GM12872 (cell line): ENCODE measurements around the gene HHIPL1.

Experiments used
- TF ChIP-seq, protein P1 (sequence below): IDR thresholded peaks from 3 replicates; pipeline ENCODE4 v1.5.1; 2011; ENCODE audit warnings: low read depth, mild to moderate bottlenecking, low read length, moderate library complexity; ENCODE audit not compliant: insufficient read depth

HHIPL1 gene

DNA sequence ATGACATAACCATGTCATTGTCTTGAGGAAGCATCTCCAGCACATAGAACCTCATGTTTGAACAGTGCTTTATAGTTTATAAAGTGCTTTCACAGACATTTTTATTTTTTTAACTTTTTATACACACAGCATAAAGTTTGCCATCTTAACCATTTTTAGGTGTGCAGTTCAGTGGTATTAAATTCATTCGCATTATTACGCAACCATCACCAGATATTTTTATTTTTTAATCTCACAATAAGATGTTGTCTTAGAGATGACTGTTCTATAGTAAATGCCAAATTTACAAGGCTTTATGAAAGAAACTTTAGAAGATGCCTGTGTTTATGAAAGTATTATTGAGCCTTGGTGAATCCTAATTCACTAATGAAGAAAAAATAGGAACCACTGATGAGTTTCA lies 59.1 kb downstream of the HHIPL1 start:
- TF ChIP-seq, protein P1, sequence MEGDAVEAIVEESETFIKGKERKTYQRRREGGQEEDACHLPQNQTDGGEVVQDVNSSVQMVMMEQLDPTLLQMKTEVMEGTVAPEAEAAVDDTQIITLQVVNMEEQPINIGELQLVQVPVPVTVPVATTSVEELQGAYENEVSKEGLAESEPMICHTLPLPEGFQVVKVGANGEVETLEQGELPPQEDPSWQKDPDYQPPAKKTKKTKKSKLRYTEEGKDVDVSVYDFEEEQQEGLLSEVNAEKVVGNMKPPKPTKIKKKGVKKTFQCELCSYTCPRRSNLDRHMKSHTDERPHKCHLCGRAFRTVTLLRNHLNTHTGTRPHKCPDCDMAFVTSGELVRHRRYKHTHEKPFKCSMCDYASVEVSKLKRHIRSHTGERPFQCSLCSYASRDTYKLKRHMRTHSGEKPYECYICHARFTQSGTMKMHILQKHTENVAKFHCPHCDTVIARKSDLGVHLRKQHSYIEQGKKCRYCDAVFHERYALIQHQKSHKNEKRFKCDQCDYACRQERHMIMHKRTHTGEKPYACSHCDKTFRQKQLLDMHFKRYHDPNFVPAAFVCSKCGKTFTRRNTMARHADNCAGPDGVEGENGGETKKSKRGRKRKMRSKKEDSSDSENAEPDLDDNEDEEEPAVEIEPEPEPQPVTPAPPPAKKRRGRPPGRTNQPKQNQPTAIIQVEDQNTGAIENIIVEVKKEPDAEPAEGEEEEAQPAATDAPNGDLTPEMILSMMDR: no peak

DNA sequence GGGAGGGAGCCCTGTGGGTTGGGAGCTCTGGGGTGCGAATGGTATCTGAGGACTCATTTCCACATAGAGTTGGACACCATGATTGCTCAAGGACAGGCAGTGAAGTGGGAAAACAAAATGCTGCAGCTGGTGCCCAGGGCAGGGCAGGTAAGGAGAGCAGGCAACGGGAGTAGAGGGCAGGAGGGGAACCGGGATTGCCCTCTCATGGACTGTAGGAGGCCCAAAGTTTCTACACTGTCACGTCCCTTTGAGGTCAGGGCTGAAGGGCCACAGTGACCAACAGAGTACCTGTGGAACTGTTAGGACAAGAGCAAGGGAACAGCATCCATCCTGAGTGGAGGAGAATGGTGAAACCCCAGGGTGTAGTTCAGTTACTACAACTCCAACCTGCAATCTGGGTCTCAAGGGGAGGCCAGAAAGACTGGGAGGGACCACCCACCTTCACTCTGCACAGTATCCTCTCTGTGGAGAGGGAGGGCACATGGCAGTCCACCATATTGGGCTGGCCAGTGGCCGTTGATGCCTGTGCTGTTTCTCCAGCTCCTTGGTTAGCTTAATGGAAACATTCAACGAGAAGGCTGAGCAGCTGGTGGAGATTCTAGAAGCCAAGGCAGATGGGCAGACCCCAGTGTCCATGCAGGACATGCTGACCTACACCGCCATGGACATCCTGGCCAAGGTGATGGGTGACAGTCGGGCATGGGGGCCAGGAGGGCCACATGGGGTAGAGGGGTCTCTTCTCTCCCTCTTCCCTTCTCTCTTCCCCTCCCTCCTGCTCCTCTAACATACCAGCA lies 61.4 kb downstream of the HHIPL1 start:
- TF ChIP-seq, protein P1: no peak

DNA sequence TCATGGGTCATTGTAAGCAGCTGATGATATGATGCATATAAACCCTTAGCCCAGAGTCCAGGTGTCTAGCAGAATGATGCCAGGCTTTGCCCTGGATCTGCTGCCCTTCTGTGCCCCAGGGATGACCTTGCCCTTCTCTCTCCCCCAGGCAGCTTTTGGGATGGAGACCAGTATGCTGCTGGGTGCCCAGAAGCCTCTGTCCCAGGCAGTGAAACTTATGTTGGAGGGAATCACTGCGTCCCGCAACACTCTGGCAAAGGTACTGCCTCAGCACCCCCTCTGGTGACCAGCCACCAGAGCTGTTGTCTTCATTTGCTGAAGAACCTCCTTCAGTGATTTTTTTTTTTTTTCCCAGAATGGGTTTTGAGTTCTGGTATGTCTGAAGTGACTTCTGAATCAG lies 62.5 kb downstream of the HHIPL1 start:
- TF ChIP-seq, protein P1: no peak

DNA sequence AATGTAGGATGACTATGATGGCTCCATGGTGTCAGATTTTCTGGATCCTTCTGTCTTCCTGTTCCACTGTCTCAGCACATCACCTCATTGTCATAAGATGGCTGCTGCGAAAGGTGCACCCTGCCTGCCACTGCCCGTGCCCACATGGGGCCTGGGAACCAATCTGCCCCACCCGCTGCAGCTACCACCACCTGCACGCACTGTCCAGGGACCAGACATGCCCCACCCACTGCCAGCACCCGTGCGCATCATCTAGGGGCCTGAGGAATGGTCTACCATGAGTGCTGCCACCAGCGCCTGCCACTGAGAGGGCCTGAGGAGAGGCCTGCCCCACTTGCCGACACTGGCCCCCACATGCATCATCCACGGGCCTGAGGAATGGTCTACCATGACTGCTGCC lies 63.0 kb downstream of the HHIPL1 start:
- TF ChIP-seq, protein P1: no peak

DNA sequence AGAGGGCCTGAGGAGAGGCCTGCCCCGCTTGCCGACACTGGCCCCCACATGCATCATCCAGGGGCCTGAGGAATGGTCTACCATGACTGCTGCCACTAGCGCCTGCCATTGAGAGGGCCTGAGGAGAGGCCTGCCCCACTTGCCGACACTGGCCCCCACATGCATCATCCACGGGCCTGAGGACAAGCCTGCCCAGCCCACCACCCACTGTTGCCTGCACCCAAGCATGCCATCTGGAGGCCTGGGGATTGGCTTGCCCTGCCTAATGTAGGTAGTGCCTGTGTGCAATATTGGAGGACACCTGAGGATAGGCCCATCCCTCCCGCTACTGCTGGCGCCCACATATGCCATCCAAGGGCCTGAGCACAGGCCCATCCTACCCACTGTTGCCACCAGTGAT lies 63.5 kb downstream of the HHIPL1 start:
- TF ChIP-seq, protein P1: no peak

DNA sequence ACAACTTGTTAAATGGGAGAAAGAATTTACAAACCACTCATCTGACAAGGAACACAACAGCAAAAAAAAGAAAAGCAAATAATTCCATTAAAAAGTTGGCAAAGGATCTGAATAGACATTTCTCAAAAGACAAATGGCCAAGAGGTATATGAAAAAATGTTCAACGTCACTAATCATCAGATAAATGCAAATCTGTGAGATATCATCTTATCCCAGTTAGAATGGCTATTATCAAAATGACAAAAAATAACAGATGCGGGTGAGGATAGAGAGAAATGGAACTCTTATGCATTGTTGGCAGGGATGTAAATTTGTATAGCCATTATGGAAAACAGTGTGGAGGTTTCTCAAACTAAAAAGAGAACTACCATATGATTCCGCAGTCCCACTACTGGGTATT lies 69.0 kb downstream of the HHIPL1 start:
- TF ChIP-seq, protein P1: no peak

DNA sequence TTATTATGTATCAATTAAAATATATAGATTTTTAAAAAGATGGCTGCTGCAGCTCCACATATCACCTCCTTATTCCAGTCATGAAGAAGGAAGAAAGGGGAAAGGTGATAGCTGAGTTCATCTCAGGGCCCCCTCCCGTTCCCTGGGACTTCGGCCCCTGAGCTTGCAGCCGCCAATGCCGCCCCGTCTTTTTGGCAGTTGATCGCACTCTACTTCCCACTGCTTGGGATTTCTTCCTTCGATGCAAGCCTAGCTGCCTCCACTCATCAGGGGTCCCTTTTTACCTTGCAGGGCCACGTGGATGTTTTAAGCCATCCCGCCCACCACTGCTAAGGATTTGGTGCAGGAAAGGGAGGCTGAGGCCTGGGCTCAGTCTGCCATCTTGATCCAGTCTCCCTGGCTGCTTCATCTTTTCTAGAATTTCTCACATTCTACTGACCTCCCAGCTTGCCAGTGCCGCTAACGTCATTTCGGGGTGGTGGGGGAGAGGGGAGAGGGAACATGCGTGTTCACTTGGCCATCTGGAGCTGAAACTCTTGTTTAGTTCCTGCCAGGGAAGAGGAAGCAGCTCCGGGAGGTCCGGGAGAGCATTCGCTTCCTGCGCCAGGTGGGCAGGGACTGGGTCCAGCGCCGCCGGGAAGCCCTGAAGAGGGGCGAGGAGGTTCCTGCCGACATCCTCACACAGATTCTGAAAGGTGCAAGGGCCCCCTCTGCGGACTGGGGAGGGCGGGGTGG lies 70.5 kb downstream of the HHIPL1 start:
- TF ChIP-seq, protein P1: no peak
